ENCODE results near the gene GRIA4.

The GRIA4 gene

GRCh38 chr11:105667441-105667840 lies 57.6 kb downstream of the GRIA4 start:
- no peaks in the 10 kb centered on the region for H3K79me2 ChIP-seq (ENCODE audit: low read length)
- no peak overlapping the region for H3K4me2 ChIP-seq (ENCODE audit: low read length)
- no peaks in the 10 kb centered on the region for H3K36me3 ChIP-seq (replicated peaks; ENCODE audit: low read depth, low read length)
- no peaks in the 10 kb centered on the region for H4K20me1 ChIP-seq (ENCODE audit: insufficient read depth, low read length)
- H3K4me1 ChIP-seq (ENCODE audit: low read length) = no peaks in the 10 kb centered on the region
- no peak overlapping the region for H3K27ac ChIP-seq (ENCODE audit: low read length)
- no peak overlapping the region for H3K9ac ChIP-seq (ENCODE audit: low read length)
- no peaks in the 10 kb centered on the region for H3K27me3 ChIP-seq (ENCODE audit: low read depth, low read length)
- no peak overlapping the region for H2AFZ ChIP-seq (ENCODE audit: low read depth, low read length)
- H3K9me3 ChIP-seq (ENCODE audit: insufficient read depth, low read length) = no peaks in the 10 kb centered on the region
- TF ChIP-seq EZH2phosphoT487 (IDR thresholded peaks at IDR 0.05; ENCODE audit: low read depth) (no peak), CTCF (IDR thresholded peaks at IDR 0.05; ENCODE audit: low read depth, low read length) (no peak)
- no peak overlapping the region for H3K4me3 ChIP-seq (ENCODE audit: low read length)

- no peak overlapping the region for H2AFZ ChIP-seq (ENCODE audit: low read depth, low read length)
- H3K4me1 ChIP-seq (ENCODE audit: low read length) = no peaks in the 10 kb centered on the region
- no peaks in the 10 kb centered on the region for H3K27me3 ChIP-seq (ENCODE audit: low read depth, low read length)
- no peaks in the 10 kb centered on the region for H3K9me3 ChIP-seq (ENCODE audit: insufficient read depth, low read length)
- no peaks in the 10 kb centered on the region for H3K36me3 ChIP-seq (replicated peaks; ENCODE audit: low read depth, low read length)
- no peak for TF ChIP-seq EZH2phosphoT487 (IDR thresholded peaks at IDR 0.05; ENCODE audit: low read depth)
- TF ChIP-seq CTCF (IDR thresholded peaks at IDR 0.05; ENCODE audit: low read depth, low read length) = no peak
- H4K20me1 ChIP-seq (ENCODE audit: insufficient read depth, low read length) = no peaks in the 10 kb centered on the region
- H3K27ac ChIP-seq (ENCODE audit: low read length) = no peak overlapping the region
- H3K4me2 ChIP-seq (ENCODE audit: low read length) = no peak overlapping the region
- no peak overlapping the region for H3K4me3 ChIP-seq (ENCODE audit: low read length)
- H3K9ac ChIP-seq (ENCODE audit: low read length) = no peak overlapping the region
- H3K79me2 ChIP-seq (ENCODE audit: low read length) = no peaks in the 10 kb centered on the region
Observed at GRCh38 chr11:105670811-105671210, 60.9 kb downstream of the GRIA4 start.

GRCh38 chr11:105673089-105673488 lies 63.2 kb downstream of the GRIA4 start:
- Histone ChIP-seq H3K36me3 (replicated peaks; ENCODE audit: low read depth, low read length) (no peaks in the 10 kb centered on the region), H3K79me2 (ENCODE audit: low read length) (no peaks in the 10 kb centered on the region), H3K27ac (ENCODE audit: low read length) (no peak overlapping the region), H3K27me3 (ENCODE audit: low read depth, low read length) (no peaks in the 10 kb centered on the region), H3K9me3 (ENCODE audit: insufficient read depth, low read length) (no peaks in the 10 kb centered on the region), H4K20me1 (ENCODE audit: insufficient read depth, low read length) (no peaks in the 10 kb centered on the region), H3K4me2 (ENCODE audit: low read length) (no peak overlapping the region), H3K4me1 (ENCODE audit: low read length) (no peaks in the 10 kb centered on the region), H2AFZ (ENCODE audit: low read depth, low read length) (no peak overlapping the region), H3K9ac (ENCODE audit: low read length) (no peak overlapping the region), H3K4me3 (ENCODE audit: low read length) (no peak overlapping the region)
- TF ChIP-seq CTCF (IDR thresholded peaks at IDR 0.05; ENCODE audit: low read depth, low read length) (no peak), EZH2phosphoT487 (IDR thresholded peaks at IDR 0.05; ENCODE audit: low read depth) (no peak)

- Histone ChIP-seq H3K9ac (ENCODE audit: low read length) (no peak overlapping the region), H4K20me1 (ENCODE audit: insufficient read depth, low read length) (no peaks in the 10 kb centered on the region), H2AFZ (ENCODE audit: low read depth, low read length) (no peak overlapping the region), H3K4me2 (ENCODE audit: low read length) (no peak overlapping the region), H3K27me3 (ENCODE audit: low read depth, low read length) (no peaks in the 10 kb centered on the region), H3K79me2 (ENCODE audit: low read length) (no peaks in the 10 kb centered on the region), H3K36me3 (replicated peaks; ENCODE audit: low read depth, low read length) (no peaks in the 10 kb centered on the region), H3K4me3 (ENCODE audit: low read length) (no peak overlapping the region), H3K27ac (ENCODE audit: low read length) (no peak overlapping the region), H3K4me1 (ENCODE audit: low read length) (no peaks in the 10 kb centered on the region), H3K9me3 (ENCODE audit: insufficient read depth, low read length) (no peaks in the 10 kb centered on the region)
- TF ChIP-seq CTCF (IDR thresholded peaks at IDR 0.05; ENCODE audit: low read depth, low read length) (no peak), EZH2phosphoT487 (IDR thresholded peaks at IDR 0.05; ENCODE audit: low read depth) (no peak)
Observed at GRCh38 chr11:105689631-105690030, 79.8 kb downstream of the GRIA4 start.
